ENCODE data around the gene MICU1. TPM values are rescaled to one million over a fixed set of nuclear protein-coding genes. Genes with fewer than 3 reads are reported as not detected.

The MICU1 gene
- total RNA-seq, 1 donor from 2014 or later = 30.4 TPM

- no peak for DNase-seq (ENCODE audit: low read depth in 2 of 2)
Measured at GRCh38 chr10:72630144-72630543, 4.3 kb upstream of the MICU1 start.

- DNase-seq (ENCODE audit: low read depth in 2 of 2) = no peak
Measured at GRCh38 chr10:72626444-72626754, 520 bp upstream of the MICU1 start.

GRCh38 chr10:72625276-72625607, 637 bp downstream of the MICU1 start:
- peak; percentile 27 to 29 for DNase-seq (ENCODE audit: low read depth in 2 of 2)

- no peak for DNase-seq (ENCODE audit: low read depth in 2 of 2)
Measured at GRCh38 chr10:72622271-72622670, 3.6 kb downstream of the MICU1 start.

- DNase-seq (ENCODE audit: low read depth in 2 of 2) = peak in 1 of 2 donors; percentile 20
Measured at GRCh38 chr10:72616716-72617115, 9.2 kb downstream of the MICU1 start.

- no peak for DNase-seq (ENCODE audit: low read depth in 2 of 2)
Measured at GRCh38 chr10:72615970-72616369, 9.9 kb downstream of the MICU1 start.

- peak; percentile 32 to 46 for DNase-seq (ENCODE audit: low read depth in 2 of 2)
Measured at GRCh38 chr10:72612203-72612826, 13.6 kb downstream of the MICU1 start.

GRCh38 chr10:72611783-72612182, 14.1 kb downstream of the MICU1 start:
- DNase-seq (ENCODE audit: low read depth in 2 of 2) = peak; percentile 10 to 22

- DNase-seq (ENCODE audit: low read depth in 2 of 2) = no peak
Measured at GRCh38 chr10:72610466-72610865, 15.4 kb downstream of the MICU1 start.

- no peak for DNase-seq (ENCODE audit: low read depth in 2 of 2)
Measured at GRCh38 chr10:72605122-72605521, 20.8 kb downstream of the MICU1 start.

- no peak for DNase-seq (ENCODE audit: low read depth in 2 of 2)
Measured at GRCh38 chr10:72601144-72601543, 24.7 kb downstream of the MICU1 start.

GRCh38 chr10:72598769-72599701, 26.8 kb downstream of the MICU1 start:
- DNase-seq (ENCODE audit: low read depth in 2 of 2) = no peak

- DNase-seq (ENCODE audit: low read depth in 2 of 2) = no peak
Measured at GRCh38 chr10:72597897-72598296, 28.0 kb downstream of the MICU1 start.

- peak in 1 of 2 donors; percentile 29 for DNase-seq (ENCODE audit: low read depth in 2 of 2)
Measured at GRCh38 chr10:72595436-72595835, 30.4 kb downstream of the MICU1 start.

GRCh38 chr10:72593963-72594362, 31.9 kb downstream of the MICU1 start:
- DNase-seq (ENCODE audit: low read depth in 2 of 2) = no peak

GRCh38 chr10:72588266-72588665, 37.6 kb downstream of the MICU1 start:
- DNase-seq (ENCODE audit: low read depth in 2 of 2) = no peak

- no peak for DNase-seq (ENCODE audit: low read depth in 2 of 2)
Measured at GRCh38 chr10:72587568-72587967, 38.3 kb downstream of the MICU1 start.

GRCh38 chr10:72574636-72575035, 51.2 kb downstream of the MICU1 start:
- DNase-seq (ENCODE audit: low read depth in 2 of 2) = no peak

GRCh38 chr10:72573079-72573478, 52.8 kb downstream of the MICU1 start:
- no peak for DNase-seq (ENCODE audit: low read depth in 2 of 2)

GRCh38 chr10:72567889-72568640, 57.8 kb downstream of the MICU1 start:
- DNase-seq (ENCODE audit: low read depth in 2 of 2) = no peak

- DNase-seq (ENCODE audit: low read depth in 2 of 2) = peak in 1 of 2 donors; percentile 4
Measured at GRCh38 chr10:72567421-72567820, 58.5 kb downstream of the MICU1 start.

- DNase-seq (ENCODE audit: low read depth in 2 of 2) = peak in 1 of 2 donors; percentile 24
Measured at GRCh38 chr10:72564596-72564995, 61.3 kb downstream of the MICU1 start.
